Uterus (tissue), 4 donors: ENCODE results near the gene TMCO4. TPM values are rescaled to one million over a fixed set of nuclear protein-coding genes. Genes with fewer than 3 reads are reported as not detected.
A peak's percentile ranks its signal among the peaks of the same experiment; 100 is the strongest.

ENCODE experiments used
- DNase-seq, 2 donors: peaks; one replicate each; pipeline ENCODE4 v3.0.0-alpha.2; 2019 to 2020
- H3K27ac ChIP-seq, 2 donors: fragments of 200-600 bp; sonication (generic); 1 replicate in 1 of 2; 2 replicates in 1 of 2; pipeline ENCODE4 v1.5.1; 2016 to 2018
- H3K27me3 ChIP-seq, 2 donors: fragments of 200-600 bp; sonication (generic); one replicate each; pipeline ENCODE4 v1.5.1; 2018 to 2019; ENCODE audit warnings: control low read depth in 1 of 2
- H3K36me3 ChIP-seq, 2 donors: fragments of 200-600 bp; sonication (generic); one replicate each; pipeline ENCODE4 v1.5.1; 2019; ENCODE audit warnings: control low read depth in 1 of 2
- H3K4me1 ChIP-seq, 2 donors: fragments of 200-600 bp; sonication (generic); one replicate each; pipeline ENCODE4 v1.5.1; 2018 to 2019; ENCODE audit warnings: control low read depth in 1 of 2
- H3K4me3 ChIP-seq, 2 donors: fragments of 200-600 bp; sonication (generic); 1 replicate in 1 of 2; 2 replicates in 1 of 2; pipeline ENCODE4 v1.5.1; 2018 to 2019; ENCODE audit warnings: mild to moderate bottlenecking in 1 of 2
- H3K9me3 ChIP-seq, 2 donors: fragments of 200-600 bp; sonication (generic); one replicate each; pipeline ENCODE4 v1.5.1; 2019; ENCODE audit warnings: control low read depth in 1 of 2
- CTCF ChIP-seq, 4 experiments: fragments of 200-600 bp in 2 of 4; fragments of 450-650 bp in 2 of 4; sonication (generic) in 2 of 4; IDR thresholded peaks; one replicate each; pipeline ENCODE4 v1.5.1; 2016 to 2019; ENCODE audit warnings: antibody characterized with exemption in 4 of 4, mild to moderate bottlenecking in 2 of 4, moderate library complexity in 1 of 4
- POLR2A ChIP-seq, 2 donors: fragments of 450-650 bp; IDR thresholded peaks; one replicate each; pipeline ENCODE4 v1.6.1; 2016; ENCODE audit warnings: antibody characterized with exemption in 2 of 2, mild to moderate bottlenecking in 1 of 2, moderate library complexity in 1 of 2
- intact Hi-C: fragments of 100-400 bp; cut with DNase I; formaldehyde crosslinking; loops from one replicate; pipeline ENCODE4 v1.15.1; 2023; ENCODE audit warnings: low total_unique reads
- total RNA-seq, 4 donors: library from RNA; depleted of rRNA in 3 of 4; stranded (reverse); fragments of >200 nt in 3 of 4; gene quantifications; one replicate each; pipeline versions ENCODE4 v1.1.0 to v1.2.4, GENCODE V29; 2014 to 2023
- donor health status: DM: yes; HTN: yes; CAD: no.

Gene TMCO4
- total RNA-seq, 4 donors from 2014 or later = 11.8 to 41.2 (median 21.8) TPM

- no peak for TF ChIP-seq POLR2A (IDR thresholded peaks at IDR 0.05)
- TF ChIP-seq CTCF (IDR thresholded peaks at IDR 0.05) = no peak
- intact Hi-C loops = no loop called here
- no peak for DNase-seq
- Histone ChIP-seq H3K36me3 (no peaks in the 10 kb centered on the region), H3K27me3 (no peaks in the 10 kb centered on the region), H3K9me3 (no peaks in the 10 kb centered on the region), H3K4me1 (no peaks in the 10 kb centered on the region), H3K4me3 (no peak overlapping the region), H3K27ac (no peak overlapping the region)
Measured at GRCh38 chr1:19802269-19802668, 2.6 kb upstream of the TMCO4 start.

DNA sequence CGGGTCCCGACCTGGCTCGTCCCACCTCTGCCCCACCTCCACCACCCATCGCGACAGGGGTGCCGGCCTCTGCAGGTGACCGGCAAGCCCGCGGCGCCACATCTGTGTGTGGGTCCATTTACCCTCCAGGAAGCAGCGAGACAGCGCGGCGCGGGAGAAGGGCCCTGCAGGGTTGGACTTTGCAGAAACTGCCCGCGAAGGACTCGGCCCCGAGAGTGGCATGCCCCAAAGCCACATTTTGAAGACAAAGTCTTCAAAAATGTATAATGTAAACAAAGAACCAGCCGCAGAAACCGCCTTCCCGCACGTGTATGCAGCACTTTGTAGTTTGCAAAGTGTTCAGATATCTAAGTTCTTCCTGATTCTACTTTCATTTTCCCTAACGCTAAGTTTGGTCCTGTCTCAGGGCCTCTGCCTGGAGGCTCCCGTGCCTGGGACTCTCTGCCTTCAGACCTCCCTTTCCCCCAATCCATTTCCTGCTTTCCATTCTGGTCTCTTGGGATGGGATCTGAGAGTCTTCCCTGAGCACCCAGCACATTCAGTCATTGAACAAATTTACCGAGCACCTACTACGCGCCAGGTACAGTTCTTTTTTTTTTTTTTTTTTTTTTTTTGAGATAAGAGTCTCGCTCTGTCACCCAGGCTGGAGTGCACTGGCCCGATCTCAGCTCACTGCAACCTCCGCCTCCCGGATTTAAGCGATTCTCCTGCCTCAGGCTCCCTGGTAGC is 524 bp upstream of the TMCO4 start:
- H3K36me3 ChIP-seq = no peaks in the 10 kb centered on the region
- H3K27ac ChIP-seq = peak overlapping the region; percentile 89 to 90
- DNase-seq = peak in 1 of 2 donors; percentile 35
- intact Hi-C loops = no loop called here
- no peaks in the 10 kb centered on the region for H3K9me3 ChIP-seq
- H3K27me3 ChIP-seq = no peaks in the 10 kb centered on the region
- TF ChIP-seq CTCF (IDR thresholded peaks at IDR 0.05) (no peak), POLR2A (IDR thresholded peaks at IDR 0.05) (no peak)
- peak overlapping the region; percentile 64 to 71 for H3K4me3 ChIP-seq
- no peaks in the 10 kb centered on the region for H3K4me1 ChIP-seq

- no peaks in the 10 kb centered on the region for H3K4me1 ChIP-seq
- H3K36me3 ChIP-seq = no peaks in the 10 kb centered on the region
- intact Hi-C loops = loop anchor here (10.0 kb wide), 1 partner anchor 86 kb away; the partner anchor contains the start of gene OTUD3
- H3K27ac ChIP-seq = peak overlapping the region; percentile 89 to 90
- TF ChIP-seq CTCF (IDR thresholded peaks at IDR 0.05) (no peak), POLR2A (IDR thresholded peaks at IDR 0.05) (no peak)
- no peak for DNase-seq
- H3K4me3 ChIP-seq = peak overlapping the region; percentile 64 to 71
- no peaks in the 10 kb centered on the region for H3K27me3 ChIP-seq
- no peaks in the 10 kb centered on the region for H3K9me3 ChIP-seq
Measured at GRCh38 chr1:19798486-19799229, 1.1 kb downstream of the TMCO4 start.

DNA sequence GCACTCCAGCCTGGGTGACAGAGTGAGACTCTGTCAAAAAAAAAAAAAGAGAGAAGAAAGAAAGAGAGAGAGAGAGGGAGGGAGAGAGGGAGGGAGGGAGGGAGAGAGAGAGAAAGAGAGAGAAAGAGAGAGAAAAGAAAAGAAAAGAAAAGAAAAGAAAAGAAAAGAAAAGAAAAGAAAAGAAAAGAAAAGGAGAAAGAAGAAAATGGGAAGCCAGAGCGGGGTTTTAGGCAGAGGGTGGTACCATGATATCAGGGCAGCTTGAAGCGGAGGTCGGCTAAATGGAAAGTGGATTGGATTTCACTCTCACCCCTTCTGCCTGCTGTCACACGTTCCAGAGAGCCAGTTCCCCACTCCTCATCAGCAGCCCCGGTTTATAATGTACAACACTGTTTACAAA is 1.9 kb downstream of the TMCO4 start:
- Histone ChIP-seq H3K27ac (peak overlapping the region in 1 of 2 donors; percentile 89), H3K4me3 (no peak overlapping the region), H3K9me3 (no peaks in the 10 kb centered on the region), H3K27me3 (no peaks in the 10 kb centered on the region), H3K4me1 (no peaks in the 10 kb centered on the region), H3K36me3 (no peaks in the 10 kb centered on the region)
- TF ChIP-seq POLR2A (IDR thresholded peaks at IDR 0.05) (no peak), CTCF (IDR thresholded peaks at IDR 0.05) (no peak)
- intact Hi-C loops = loop anchor here (10.0 kb wide), 1 partner anchor 87 kb away; the partner anchor contains the start of gene OTUD3
- no peak for DNase-seq

GRCh38 chr1:19794583-19794982 is 5.1 kb downstream of the TMCO4 start:
- H3K4me1 ChIP-seq = no peaks in the 10 kb centered on the region
- no peaks in the 10 kb centered on the region for H3K27me3 ChIP-seq
- no peak for DNase-seq
- intact Hi-C loops = loop anchor here (10.0 kb wide), 1 partner anchor 90 kb away; the partner anchor contains the start of gene OTUD3
- TF ChIP-seq POLR2A (IDR thresholded peaks at IDR 0.05) (no peak), CTCF (IDR thresholded peaks at IDR 0.05) (no peak)
- no peak overlapping the region for H3K4me3 ChIP-seq
- no peaks in the 10 kb centered on the region for H3K9me3 ChIP-seq
- H3K27ac ChIP-seq = no peak overlapping the region
- no peaks in the 10 kb centered on the region for H3K36me3 ChIP-seq
